Naive thymus-derived CD8-positive, alpha-beta T cell (primary cell): ENCODE results near the gene ZNF521. TPM values are rescaled to one million over a fixed set of nuclear protein-coding genes. Genes with fewer than 3 reads are reported as not detected.
A peak's percentile ranks its signal among the peaks of the same experiment; 100 is the strongest.

Experiments
- ATAC-seq, 2 donors: fragments of 150-1000 bp; cut with Tn5 transposase in 1 of 2; sonication (Bioruptor Pico), chemical (Tn5 transposase) in 1 of 2; 1 replicate in 1 of 2; 2 replicates in 1 of 2; pipeline ENCODE4 v1.10.0; 2021; ENCODE audit warnings: mild to moderate bottlenecking in 2 of 2, moderate library complexity in 2 of 2
- POLR2A ChIA-PET: fragments of 350-600 bp; sonication (Branson Sonifier 250); formaldehyde crosslinking; loops from one replicate; lab custom pipeline; 2021; ENCODE audit warnings: antibody characterized with exemption; lab: Charles Lee
- DNase-seq, 10 donors: peaks; one replicate each; pipeline versions ENCODE4 v3.0.0 to v3.0.0-alpha.2; 2020 to 2022
- H3K27ac Mint-ChIP-seq, 10 donors: one replicate each; pipeline ENCODE4 v1.8.0; 2020 to 2022; ENCODE audit warnings: mild to moderate bottlenecking in 10 of 10, mixed read lengths in 10 of 10, moderate library complexity in 4 of 10, inconsistent platforms in 1 of 10
- H3K27me3 Mint-ChIP-seq, 5 donors: one replicate each; pipeline ENCODE4 v1.8.0; 2021 to 2022; ENCODE audit warnings: mixed read lengths in 5 of 5
- H3K36me3 Mint-ChIP-seq, 3 donors: one replicate each; pipeline ENCODE4 v1.8.0; 2020 to 2022; ENCODE audit warnings: mixed read lengths in 3 of 3, mild to moderate bottlenecking in 2 of 3, inconsistent platforms in 1 of 3
- H3K4me1 Mint-ChIP-seq, 4 donors: one replicate each; pipeline ENCODE4 v1.8.0; 2021 to 2022; ENCODE audit warnings: mixed read lengths in 4 of 4
- H3K4me3 Mint-ChIP-seq, 10 donors: one replicate each; pipeline ENCODE4 v1.8.0; 2020 to 2022; ENCODE audit warnings: mild to moderate bottlenecking in 10 of 10, mixed read lengths in 10 of 10, moderate library complexity in 6 of 10, inconsistent platforms in 1 of 10
- H3K9me3 Mint-ChIP-seq, 9 donors: one replicate each; pipeline ENCODE4 v1.8.0; 2020 to 2022; ENCODE audit warnings: mixed read lengths in 9 of 9, mild to moderate bottlenecking in 3 of 9, inconsistent platforms in 1 of 9, moderate library complexity in 1 of 9
- polyA plus RNA-seq, 3 donors: library from polyadenylated mRNA; unstranded; fragments of 300-500 nt; fragmentation: Illumina TruSeq; gene quantifications; one replicate each; pipeline ENCODE4 v1.2.3, GENCODE V29; 2021
- total RNA-seq, 8 experiments: library from RNA in 2 of 8; stranded (reverse) in 2 of 8; gene quantifications; one replicate each; pipeline ENCODE4 v1.2.3 and lab custom pipeline; 2021 to 2026

Gene ZNF521
- total RNA-seq = under 1 TPM in 1 of 2 experiments, not detected in 1; 0.62 TPM
- not detected for polyA plus RNA-seq
- total RNA-seq (lab: John Stamatoyannopoulos, UW) = 0 to 0.26 (median 0.03) reads per million in 6 experiments

DNA sequence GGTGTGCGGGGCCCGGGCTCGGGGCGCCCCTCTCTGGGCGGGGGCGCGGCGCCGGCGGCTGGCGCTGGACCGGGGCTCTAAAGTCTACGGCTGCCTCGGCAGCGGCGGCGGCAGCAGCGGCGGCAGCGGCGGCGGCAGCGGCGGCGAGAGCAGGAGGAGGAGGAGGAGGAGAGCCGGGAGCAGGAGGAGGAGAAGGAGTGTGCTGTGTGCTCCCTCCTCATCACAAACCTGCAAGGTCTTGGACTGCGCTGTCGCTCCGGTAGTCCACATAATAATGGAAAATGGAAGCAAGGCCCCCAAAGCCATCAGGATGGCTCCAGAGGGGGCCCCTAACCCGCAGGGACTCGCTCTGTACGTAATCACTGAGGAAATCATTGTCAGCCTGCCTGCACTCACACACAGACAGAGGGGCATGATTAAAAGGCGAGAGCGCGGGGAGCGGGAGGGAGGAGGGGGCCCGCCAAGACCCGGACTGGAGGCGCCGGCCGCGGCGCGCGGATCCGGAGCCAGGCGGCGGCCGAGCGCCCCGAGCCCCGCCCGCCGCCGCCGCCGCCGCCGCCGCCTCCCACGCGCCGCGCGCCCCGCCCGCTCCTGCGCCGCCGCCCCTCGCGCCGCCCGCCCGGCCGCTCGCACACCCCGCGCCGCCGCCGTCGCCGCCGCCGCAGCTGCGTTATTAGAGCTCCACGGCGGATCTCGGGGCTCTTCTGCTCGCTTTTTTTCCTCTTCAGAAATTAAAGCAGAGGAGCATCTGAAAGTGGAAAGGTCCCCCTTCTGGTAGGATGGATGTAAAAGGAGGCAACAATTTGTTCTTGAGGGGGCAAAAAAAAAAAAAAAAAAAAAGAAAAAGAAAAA lies at the start of gene ZNF521:
TSS of gene ZNF521 (minus strand) at position 390 of the 852 bp plus-strand sequence. CDS start 1,220 bp downstream, outside the sequence.
- POLR2A ChIA-PET = no interaction called here
- Mint-ChIP-seq H3K36me3 (peaks cover 0 to 8% (median 7%) of the 10 kb centered on the region in 3 donors), H3K27me3 (peaks cover 20 to 53% (median 37%) of the 10 kb centered on the region in 5 donors), H3K27ac (peak within 1 kb of the TSS in 6 of 10 donors; percentile 22 to 66 (median 34)), H3K4me3 (peak within 1 kb of the TSS; percentile 70 to 89 (median 84)), H3K4me1 (peaks cover 4 to 23% (median 17%) of the 10 kb centered on the region in 4 donors), H3K9me3 (peaks cover 0 to 13% (median 3%) of the 10 kb centered on the region in 9 donors)
- DNase-seq (peak; percentile 11 to 65 (median 36)), ATAC-seq (peak; percentile 77 to 80)

- ATAC-seq = no peak
- Mint-ChIP-seq H3K9me3 (peaks cover 0 to 11% (median 4%) of the 10 kb centered on the region in 9 donors), H3K4me1 (no peaks in the 10 kb centered on the region), H3K36me3 (no peaks in the 10 kb centered on the region), H3K27ac (no peak overlapping the region), H3K27me3 (peaks cover 0 to 9% (median 0%) of the 10 kb centered on the region in 5 donors), H3K4me3 (no peak overlapping the region)
- DNase-seq = no peak
- POLR2A ChIA-PET = no interaction called here
These were observed 47.6 kb upstream of the ZNF521 start for GRCh38 chr18:25399554-25399953.

DNA sequence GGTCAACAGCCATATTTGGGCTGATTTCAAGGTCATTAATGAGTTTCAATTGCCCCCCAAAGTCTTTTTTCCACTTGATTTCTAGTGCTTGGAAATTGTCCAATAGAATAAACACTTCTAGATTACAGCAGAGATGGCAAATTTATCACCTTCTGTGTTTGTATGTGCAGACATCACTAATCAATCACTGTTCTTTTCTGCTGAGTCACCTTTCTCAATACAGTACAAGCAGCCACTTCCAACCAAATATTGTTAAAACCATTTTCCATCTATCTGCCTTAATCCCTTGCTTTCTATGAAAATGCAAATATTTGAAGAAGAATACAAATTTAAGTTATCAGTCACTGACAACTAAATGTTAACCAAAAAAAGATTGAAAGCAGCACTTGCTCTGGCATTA lies 40.2 kb upstream of the ZNF521 start:
- no peak for ATAC-seq
- DNase-seq = no peak
- H3K9me3 Mint-ChIP-seq = peaks cover 3 to 25% (median 10%) of the 10 kb centered on the region in 9 donors
- POLR2A ChIA-PET = no interaction called here
- peaks cover 0 to 20% (median 5%) of the 10 kb centered on the region in 5 donors for H3K27me3 Mint-ChIP-seq
- H3K27ac Mint-ChIP-seq = no peak overlapping the region
- peaks cover 0 to 3% (median 0%) of the 10 kb centered on the region in 3 donors for H3K36me3 Mint-ChIP-seq
- H3K4me3 Mint-ChIP-seq = no peak overlapping the region
- H3K4me1 Mint-ChIP-seq = no peaks in the 10 kb centered on the region

DNA sequence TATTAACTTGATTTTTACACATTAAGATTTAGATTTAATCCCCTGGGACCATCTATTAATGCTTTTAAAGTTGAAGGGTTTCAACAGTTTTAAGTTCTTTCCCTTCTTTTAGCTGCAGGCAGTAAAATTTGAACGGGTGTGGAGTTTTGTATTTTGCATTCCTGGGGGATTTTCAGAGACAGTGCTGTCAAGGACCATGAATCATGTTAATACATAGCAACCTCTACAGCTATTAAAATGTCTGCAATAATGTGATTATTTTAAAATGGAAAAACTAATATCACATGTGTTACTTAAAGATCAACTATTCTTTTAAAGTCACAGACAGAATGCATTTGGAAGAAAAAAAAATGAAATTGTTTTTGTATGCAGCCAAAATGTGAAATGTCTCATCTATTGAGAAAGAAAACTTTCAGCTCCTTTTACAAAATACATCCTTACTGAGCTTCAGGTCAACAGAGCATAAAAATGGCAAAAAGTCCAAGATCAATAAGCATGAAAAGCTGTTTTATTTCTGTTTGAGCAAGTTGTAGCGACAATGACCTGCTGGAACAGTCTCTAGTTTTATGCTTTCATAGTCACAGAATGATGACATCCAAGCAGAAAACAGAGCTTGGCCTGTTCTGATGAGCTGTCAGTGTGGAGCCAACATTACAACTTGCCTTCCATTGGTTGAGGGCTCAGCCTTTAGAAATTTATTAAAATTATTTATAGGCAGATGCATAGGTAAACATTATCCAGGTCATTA lies 21.6 kb upstream of the ZNF521 start:
- Mint-ChIP-seq H3K4me1 (no peaks in the 10 kb centered on the region), H3K36me3 (no peaks in the 10 kb centered on the region), H3K4me3 (no peak overlapping the region), H3K27me3 (peaks cover 9 to 20% (median 15%) of the 10 kb centered on the region in 5 donors), H3K9me3 (no peaks in the 10 kb centered on the region), H3K27ac (no peak overlapping the region)
- no peak for DNase-seq
- ATAC-seq = no peak
- POLR2A ChIA-PET = no interaction called here

DNA sequence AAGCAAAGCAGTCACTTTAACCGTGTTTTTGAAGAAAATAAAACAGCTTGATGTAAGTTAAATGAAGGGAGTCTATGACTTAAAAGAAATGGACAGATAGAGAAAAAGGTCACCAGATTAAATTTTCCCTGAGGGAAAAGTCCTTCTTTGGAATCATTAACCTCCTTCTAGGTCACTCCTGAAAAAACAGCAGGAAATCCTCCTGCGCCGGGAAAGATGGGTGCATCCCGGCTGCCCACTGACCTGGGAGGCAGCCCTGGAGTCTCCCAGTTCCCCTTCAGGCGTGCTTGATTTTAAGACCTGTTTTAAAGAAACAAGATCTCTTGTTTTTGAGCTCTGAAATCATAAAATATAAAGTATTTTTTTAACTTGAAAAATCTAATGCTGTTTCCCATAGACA lies 18.4 kb upstream of the ZNF521 start:
- POLR2A ChIA-PET = no interaction called here
- peaks cover 0 to 18% (median 9%) of the 10 kb centered on the region in 5 donors for H3K27me3 Mint-ChIP-seq

GRCh38 chr18:25365242-25365641 lies 13.3 kb upstream of the ZNF521 start:
- H3K9me3 Mint-ChIP-seq = peaks cover 0 to 4% (median 0%) of the 10 kb centered on the region in 9 donors
- no peak for DNase-seq
- peak overlapping the region in 1 of 10 donors; percentile 24 for H3K27ac Mint-ChIP-seq
- POLR2A ChIA-PET = no interaction called here
- H3K36me3 Mint-ChIP-seq = no peaks in the 10 kb centered on the region
- no peak overlapping the region for H3K4me3 Mint-ChIP-seq
- H3K27me3 Mint-ChIP-seq = peaks cover 24 to 42% (median 29%) of the 10 kb centered on the region in 5 donors
- no peaks in the 10 kb centered on the region for H3K4me1 Mint-ChIP-seq
- no peak for ATAC-seq

More for the DNA sequence above, 18.4 kb upstream of the ZNF521 start:
- ATAC-seq (no peak), DNase-seq (no peak)
- no peak overlapping the region for H3K4me3 Mint-ChIP-seq
- H3K4me1 Mint-ChIP-seq = no peaks in the 10 kb centered on the region
- H3K27ac Mint-ChIP-seq = no peak overlapping the region
- no peaks in the 10 kb centered on the region for H3K36me3 Mint-ChIP-seq
- no peaks in the 10 kb centered on the region for H3K9me3 Mint-ChIP-seq

- Mint-ChIP-seq H3K36me3 (no peaks in the 10 kb centered on the region), H3K27me3 (peaks cover 25 to 46% (median 29%) of the 10 kb centered on the region in 5 donors), H3K9me3 (peaks cover 0 to 4% (median 0%) of the 10 kb centered on the region in 9 donors), H3K27ac (no peak overlapping the region), H3K4me1 (no peaks in the 10 kb centered on the region), H3K4me3 (no peak overlapping the region)
- ATAC-seq (no peak), DNase-seq (no peak)
- POLR2A ChIA-PET = no interaction called here
These were observed 12.8 kb upstream of the ZNF521 start for GRCh38 chr18:25364732-25365131.

GRCh38 chr18:25360301-25360899 lies 8.4 kb upstream of the ZNF521 start:
- POLR2A ChIA-PET = no interaction called here
- Mint-ChIP-seq H3K4me3 (no peak overlapping the region), H3K36me3 (no peaks in the 10 kb centered on the region), H3K27ac (no peak overlapping the region), H3K27me3 (peaks cover 20 to 61% (median 31%) of the 10 kb centered on the region in 5 donors), H3K4me1 (no peaks in the 10 kb centered on the region), H3K9me3 (peaks cover 0 to 4% (median 0%) of the 10 kb centered on the region in 9 donors)
- no peak for ATAC-seq
- no peak for DNase-seq

GRCh38 chr18:25353080-25353479 lies 1.1 kb upstream of the ZNF521 start:
- peaks cover 0 to 7% (median 4%) of the 10 kb centered on the region in 3 donors for H3K36me3 Mint-ChIP-seq
- DNase-seq (no peak), ATAC-seq (no peak)
- peak overlapping the region in 8 of 10 donors; percentile 13 to 89 (median 72) for H3K4me3 Mint-ChIP-seq
- peaks cover 0 to 10% (median 0%) of the 10 kb centered on the region in 9 donors for H3K9me3 Mint-ChIP-seq
- H3K27me3 Mint-ChIP-seq = peaks cover 15 to 44% (median 26%) of the 10 kb centered on the region in 5 donors
- POLR2A ChIA-PET = no interaction called here
- no peak overlapping the region for H3K27ac Mint-ChIP-seq
- H3K4me1 Mint-ChIP-seq = peaks cover 4 to 23% (median 17%) of the 10 kb centered on the region in 4 donors

DNA sequence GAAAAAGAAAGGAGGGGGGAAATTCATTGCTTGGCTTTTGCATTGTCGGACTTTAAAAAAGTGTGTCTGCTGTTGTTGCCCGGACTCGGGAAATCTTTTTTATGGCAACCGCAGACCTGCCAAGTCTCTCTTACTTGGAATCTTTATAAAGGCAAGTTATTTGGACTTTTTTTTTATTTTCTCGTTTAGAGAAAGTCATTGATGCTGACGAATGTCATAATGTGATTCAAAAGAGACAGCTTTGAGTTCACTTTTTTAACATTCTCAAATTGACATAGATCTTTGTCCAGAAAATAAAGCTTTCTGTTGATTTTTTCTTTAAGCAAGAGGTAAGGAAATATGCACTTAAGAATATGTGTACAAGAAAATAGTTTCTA lies 651 bp upstream of the ZNF521 start:
- H3K4me3 Mint-ChIP-seq = peak overlapping the region; percentile 52 to 89 (median 70)
- POLR2A ChIA-PET = no interaction called here

DNA sequence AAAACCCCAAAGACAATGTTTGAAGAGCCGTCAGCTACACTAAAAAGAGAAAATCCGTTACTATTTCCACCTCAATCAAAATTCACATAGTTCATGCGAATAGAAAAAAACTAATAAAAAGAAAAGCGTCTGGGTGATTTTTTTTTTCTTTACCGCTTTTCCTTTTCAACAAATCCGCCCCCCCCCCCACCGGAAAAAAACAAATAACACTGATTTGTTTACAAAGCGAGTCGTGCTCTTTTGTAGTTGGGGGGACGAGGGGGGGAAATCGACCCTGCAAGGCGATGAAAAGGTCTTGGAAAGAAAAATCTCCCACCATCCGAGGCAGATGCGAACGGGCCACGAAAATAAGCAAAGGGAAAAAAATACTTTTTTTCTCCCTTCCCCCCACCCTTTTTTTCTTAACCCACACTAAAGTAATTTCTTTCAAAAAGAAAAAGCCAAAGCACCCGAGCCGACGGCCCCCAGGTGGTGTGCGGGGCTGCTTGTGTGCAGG lies 638 bp downstream of the ZNF521 start:
- H3K36me3 Mint-ChIP-seq = peaks cover 0 to 8% (median 7%) of the 10 kb centered on the region in 3 donors
- H3K27ac Mint-ChIP-seq = peak overlapping the region in 4 of 10 donors; percentile 28 to 66 (median 50)
- POLR2A ChIA-PET = no interaction called here
- DNase-seq (no peak), ATAC-seq (no peak)
- H3K9me3 Mint-ChIP-seq = peaks cover 0 to 13% (median 4%) of the 10 kb centered on the region in 9 donors
- peaks cover 25 to 55% (median 43%) of the 10 kb centered on the region in 5 donors for H3K27me3 Mint-ChIP-seq
- peak overlapping the region; percentile 66 to 89 (median 84) for H3K4me3 Mint-ChIP-seq
- peaks cover 4 to 23% (median 17%) of the 10 kb centered on the region in 4 donors for H3K4me1 Mint-ChIP-seq

More for the DNA sequence above, 651 bp upstream of the ZNF521 start:
- Mint-ChIP-seq H3K27me3 (peaks cover 17 to 49% (median 31%) of the 10 kb centered on the region in 5 donors), H3K9me3 (peaks cover 0 to 13% (median 0%) of the 10 kb centered on the region in 9 donors), H3K27ac (peak overlapping the region in 1 of 10 donors; percentile 30), H3K4me1 (peaks cover 4 to 23% (median 17%) of the 10 kb centered on the region in 4 donors), H3K36me3 (peaks cover 0 to 8% (median 7%) of the 10 kb centered on the region in 3 donors)
- DNase-seq = peak in 1 of 10 donors; percentile 6
- no peak for ATAC-seq
